Measurements from ENCODE around the gene SLC25A45.
"Not testable (repeated sequence)": the region's sequence is repeated elsewhere in the genome, so short reads cannot be mapped to it uniquely, and the experiment has no call there.

Gene SLC25A45

GRCh38 chr11:65370659-65371049 lies 11.8 kb downstream of the SLC25A45 start:
- in situ Hi-C loops (cut with MboI; ENCODE audit: low sequenced_read_pairs), result no loop called here

- in situ Hi-C loops (cut with MboI; ENCODE audit: low sequenced_read_pairs), result loop anchor here (10.0 kb wide), 1 partner anchor 148 kb away; no protein-coding TSS in a partner anchor
These were observed 16.1 kb downstream of the SLC25A45 start for GRCh38 chr11:65366340-65366773.

- in situ Hi-C loops (cut with MboI; ENCODE audit: low sequenced_read_pairs), result loop anchor here (10.0 kb wide), 1 partner anchor 151 kb away; no protein-coding TSS in a partner anchor
These were observed 18.7 kb downstream of the SLC25A45 start for GRCh38 chr11:65363770-65364169.

DNA sequence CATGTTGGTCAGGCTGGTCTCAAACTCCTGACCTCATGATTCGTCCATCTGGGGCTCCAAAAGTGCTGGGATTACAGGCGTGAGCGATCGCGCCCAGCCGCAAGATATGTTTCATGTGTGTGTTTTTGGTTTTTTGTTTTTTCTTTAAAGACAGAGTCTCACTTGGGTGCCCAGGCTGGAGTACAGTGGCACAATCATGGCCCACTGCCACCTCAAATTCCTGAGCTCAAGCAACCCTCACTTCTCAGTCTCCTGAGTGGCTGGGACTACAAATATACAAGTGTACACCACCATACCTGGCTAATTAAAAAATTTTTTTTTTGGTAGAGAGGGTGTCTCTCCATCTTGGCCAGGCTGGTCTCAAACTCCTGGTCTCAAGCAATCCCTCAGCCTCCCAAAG lies 19.5 kb downstream of the SLC25A45 start:
- in situ Hi-C loops (cut with MboI; ENCODE audit: low sequenced_read_pairs), result loop anchor here (10.0 kb wide), 1 partner anchor 152 kb away; no protein-coding TSS in a partner anchor

- in situ Hi-C loops (cut with MboI; ENCODE audit: low sequenced_read_pairs), result loop anchor here (10.0 kb wide), 1 partner anchor 152 kb away; no protein-coding TSS in a partner anchor
These were observed 20.0 kb downstream of the SLC25A45 start for GRCh38 chr11:65362320-65362931.

GRCh38 chr11:65357856-65358356 lies 24.5 kb downstream of the SLC25A45 start:
- in situ Hi-C loops (cut with MboI; ENCODE audit: low sequenced_read_pairs), result no loop called here

DNA sequence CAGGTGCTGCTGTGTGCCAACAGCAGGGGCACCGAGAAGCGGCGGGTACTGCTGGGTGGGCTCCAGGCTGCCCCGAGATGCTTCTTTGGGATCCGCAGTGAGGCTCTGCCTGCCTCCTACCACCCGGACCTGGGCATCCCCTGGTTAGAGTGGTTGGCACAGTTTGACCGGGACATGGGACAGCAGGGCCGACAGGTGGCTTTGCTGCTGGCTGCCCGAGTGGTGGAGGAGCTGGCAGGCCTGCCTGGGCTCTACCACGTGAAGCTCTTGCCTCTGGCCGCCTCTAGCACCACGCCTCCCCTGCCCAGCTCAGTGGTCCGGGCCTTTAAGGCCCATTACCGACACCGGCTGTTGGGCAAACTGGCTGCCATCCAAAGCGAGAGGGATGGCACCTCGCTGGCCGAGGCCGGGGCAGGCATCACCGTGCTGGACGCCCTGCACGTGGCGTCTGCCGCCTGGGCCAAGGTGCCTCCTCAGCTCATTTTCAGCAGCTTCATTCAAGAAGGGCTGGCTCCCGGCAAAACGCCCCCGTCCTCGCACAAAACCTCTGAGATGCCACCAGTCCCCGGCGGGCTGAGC lies 26.0 kb downstream of the SLC25A45 start:
- in situ Hi-C loops (cut with MboI; ENCODE audit: low sequenced_read_pairs), result no loop called here

DNA sequence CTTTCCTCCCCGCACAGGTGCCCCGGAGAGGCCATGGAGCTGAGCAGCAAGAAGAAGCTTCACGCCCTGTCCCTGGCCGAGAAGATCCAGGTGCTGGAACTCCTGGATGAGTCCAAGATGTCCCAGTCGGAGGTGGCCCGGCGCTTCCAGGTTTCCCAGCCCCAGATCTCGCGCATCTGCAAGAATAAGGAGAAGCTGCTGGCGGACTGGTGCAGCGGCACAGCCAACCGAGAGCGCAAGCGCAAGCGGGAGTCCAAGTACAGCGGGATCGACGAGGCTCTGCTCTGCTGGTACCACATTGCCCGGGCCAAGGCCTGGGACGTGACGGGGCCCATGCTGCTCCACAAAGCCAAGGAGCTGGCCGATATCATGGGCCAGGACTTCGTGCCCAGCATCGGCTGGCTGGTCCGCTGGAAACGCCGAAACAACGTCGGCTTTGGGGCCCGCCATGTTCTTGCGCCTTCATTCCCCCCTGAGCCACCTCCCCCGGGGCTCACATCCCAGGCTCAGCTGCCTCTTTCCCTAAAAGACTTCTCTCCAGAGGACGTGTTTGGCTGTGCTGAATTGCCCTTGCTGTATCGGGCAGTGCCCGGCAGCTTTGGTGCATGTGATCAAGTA lies 26.6 kb downstream of the SLC25A45 start:
- in situ Hi-C loops (cut with MboI; ENCODE audit: low sequenced_read_pairs), result no loop called here

GRCh38 chr11:65355013-65355775 lies 27.3 kb downstream of the SLC25A45 start:
- in situ Hi-C loops (cut with MboI; ENCODE audit: low sequenced_read_pairs), result no loop called here

DNA sequence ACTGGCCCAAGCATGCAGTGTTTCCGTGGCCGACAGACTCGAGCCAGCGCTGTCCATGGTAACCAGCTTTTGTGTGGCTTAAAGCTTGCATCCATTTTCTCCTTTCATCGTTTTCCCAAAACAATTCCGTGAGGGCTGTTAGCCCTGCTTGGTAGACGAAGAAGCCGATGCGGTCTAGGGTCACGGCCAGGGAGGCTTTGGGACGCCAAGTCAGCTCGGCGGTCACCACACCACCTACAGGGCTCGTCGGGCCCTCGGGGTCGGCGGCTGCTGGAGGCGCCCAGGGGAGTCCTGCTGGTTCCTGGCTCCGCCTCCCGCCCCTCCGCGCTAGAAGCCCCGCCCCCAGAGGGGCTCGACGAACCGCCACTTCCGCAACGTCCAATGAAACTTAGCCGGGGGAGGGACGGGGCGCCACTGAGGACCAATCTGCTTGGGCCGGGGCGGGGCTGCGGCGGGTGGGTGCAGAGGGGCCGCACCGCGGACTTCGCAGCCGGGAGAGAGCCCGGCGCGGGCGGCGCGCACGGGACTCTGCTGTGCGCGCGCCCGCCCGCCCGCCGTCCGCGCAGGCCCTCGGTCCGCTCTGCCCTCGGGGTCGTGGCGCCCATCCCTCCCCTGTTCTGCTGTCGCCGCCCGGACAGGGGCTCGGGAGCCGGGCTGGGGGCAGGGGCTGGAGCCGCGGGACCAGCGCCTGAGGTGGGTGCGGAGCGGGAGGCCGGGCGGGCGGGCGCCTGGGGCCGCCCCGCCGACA lies 28.0 kb downstream of the SLC25A45 start, which contains the start of gene TIGD3:
TSS of gene TIGD3 (plus strand) at position 487 of the 748 bp plus-strand sequence. CDS start 1,058 bp downstream, outside the sequence.
- in situ Hi-C loops (cut with MboI; ENCODE audit: low sequenced_read_pairs), result no loop called here

DNA sequence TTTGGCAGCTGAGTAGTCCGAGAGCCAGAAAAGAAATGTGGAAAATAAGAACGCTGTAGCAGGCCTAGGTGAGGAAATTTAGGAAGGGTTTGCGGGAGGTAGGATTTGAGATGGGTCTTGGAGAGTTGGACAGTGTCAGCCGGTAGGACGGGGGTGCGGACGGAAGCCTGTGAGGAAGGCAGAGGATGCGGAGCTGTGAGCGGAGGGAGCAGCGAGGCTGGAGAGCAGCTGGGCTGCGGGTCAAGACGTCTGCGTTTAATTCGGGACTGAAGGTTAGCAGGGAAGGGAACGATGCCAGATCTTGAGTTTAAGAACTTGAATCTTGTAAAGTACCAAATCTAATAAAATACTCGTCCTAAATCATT lies 28.6 kb downstream of the SLC25A45 start:
- in situ Hi-C loops (cut with MboI; ENCODE audit: low sequenced_read_pairs), result no loop called here

DNA sequence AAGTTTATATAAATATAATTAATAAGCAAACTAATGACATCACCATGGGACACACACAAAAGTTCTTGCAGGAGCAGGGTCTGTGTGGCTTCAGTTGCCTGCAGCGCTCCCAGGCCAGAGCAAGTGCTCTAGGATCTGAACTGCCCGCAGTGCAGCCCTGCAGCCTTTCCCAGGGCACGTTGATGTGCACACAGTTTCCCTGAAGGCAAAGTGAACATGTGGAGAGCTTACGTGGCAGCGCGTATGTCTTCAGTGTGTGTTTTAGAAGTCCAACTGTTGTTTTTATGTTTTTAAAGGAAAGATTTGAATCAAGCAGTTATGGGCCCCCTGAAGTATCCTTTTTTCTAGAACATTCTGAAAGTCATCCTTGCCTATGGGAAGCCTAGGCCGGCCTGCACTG lies 29.1 kb downstream of the SLC25A45 start:
- in situ Hi-C loops (cut with MboI; ENCODE audit: low sequenced_read_pairs), result no loop called here

DNA sequence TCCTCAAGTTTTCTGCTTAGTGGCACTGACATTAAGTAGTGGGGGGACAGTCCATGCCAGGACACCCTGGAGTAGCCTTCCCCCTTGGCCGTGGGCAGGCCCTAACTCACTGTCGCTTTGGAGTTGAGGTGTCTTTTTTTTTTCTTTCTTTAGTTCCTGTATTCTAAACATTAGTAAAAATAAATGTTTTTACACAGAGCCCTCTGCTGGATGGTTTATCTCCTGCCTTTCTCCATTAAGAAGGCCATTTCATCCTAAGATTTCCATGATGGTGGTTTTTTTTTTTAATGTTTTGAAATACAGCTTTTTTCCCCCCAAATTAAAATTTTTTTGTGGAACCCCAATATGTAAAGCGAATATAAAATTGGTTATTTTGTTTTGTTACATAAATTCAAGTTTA lies 29.7 kb downstream of the SLC25A45 start:
- in situ Hi-C loops (cut with MboI; ENCODE audit: low sequenced_read_pairs), result no loop called here

DNA sequence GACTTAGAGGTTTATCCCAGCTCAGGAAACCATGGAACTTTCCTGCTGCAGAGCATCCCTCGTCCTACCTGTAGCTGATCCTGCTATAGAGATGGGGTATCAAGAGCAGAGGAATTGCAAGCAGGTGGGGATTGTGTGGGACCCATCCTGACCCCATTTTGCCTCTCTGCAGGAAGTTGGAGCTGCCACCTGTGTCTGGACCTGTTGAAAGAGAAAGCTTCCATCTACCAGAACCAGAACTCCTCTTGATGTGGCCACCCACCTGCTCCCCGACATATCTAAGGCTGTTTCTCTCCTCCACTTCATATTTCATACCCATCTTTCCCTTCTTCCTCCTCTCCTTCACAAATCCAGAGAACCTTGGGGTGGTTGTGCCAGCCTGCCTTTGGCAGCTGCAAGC lies 30.9 kb downstream of the SLC25A45 start:
- in situ Hi-C loops (cut with MboI; ENCODE audit: low sequenced_read_pairs), result no loop called here

DNA sequence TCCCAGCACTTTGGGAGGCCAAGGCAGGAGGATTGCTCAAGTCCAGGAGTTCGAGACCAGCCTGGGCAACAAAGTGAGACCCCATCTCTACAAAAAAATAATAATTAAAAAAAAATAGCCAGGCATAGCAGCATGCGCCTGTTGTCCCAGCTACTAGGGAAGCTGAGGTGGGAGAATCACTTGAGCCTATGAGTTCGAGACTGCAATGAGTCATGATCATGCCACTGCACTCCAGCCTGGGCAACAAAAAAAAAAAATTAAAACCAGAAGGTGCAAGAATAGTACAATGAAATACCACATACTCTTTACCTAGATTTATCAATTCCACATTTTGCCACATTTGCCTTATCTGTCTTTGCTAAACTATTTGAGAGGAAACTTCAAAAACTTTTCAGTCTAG lies 40.6 kb downstream of the SLC25A45 start:
- in situ Hi-C loops (cut with MboI; ENCODE audit: low sequenced_read_pairs), result no loop called here

- in situ Hi-C loops (cut with MboI; ENCODE audit: low sequenced_read_pairs), result no loop called here
These were observed 42.2 kb downstream of the SLC25A45 start for GRCh38 chr11:65340226-65340625.

DNA sequence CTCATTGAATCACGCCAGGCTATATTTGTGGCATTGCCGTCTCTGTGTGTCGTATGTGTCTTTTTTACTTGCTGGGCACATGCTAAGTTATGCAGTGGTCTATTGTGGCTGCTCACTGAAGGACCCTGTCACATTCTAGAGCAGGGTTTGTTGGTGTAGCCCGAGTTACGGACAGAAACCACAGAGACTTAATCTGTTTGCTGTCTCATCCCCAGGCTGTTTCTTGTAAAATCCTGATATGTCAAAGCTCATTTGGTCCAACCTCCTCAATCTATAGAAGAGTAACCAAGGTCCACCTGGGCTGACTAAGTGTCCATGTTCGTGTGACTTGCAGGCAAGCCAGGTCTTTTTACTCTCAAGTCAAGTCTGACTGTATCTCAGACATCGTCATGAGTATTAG lies 43.8 kb downstream of the SLC25A45 start:
- in situ Hi-C loops (cut with MboI; ENCODE audit: low sequenced_read_pairs), result no loop called here

- in situ Hi-C loops (cut with MboI; ENCODE audit: low sequenced_read_pairs), result no loop called here
These were observed 47.6 kb downstream of the SLC25A45 start for GRCh38 chr11:65334696-65335295.

DNA sequence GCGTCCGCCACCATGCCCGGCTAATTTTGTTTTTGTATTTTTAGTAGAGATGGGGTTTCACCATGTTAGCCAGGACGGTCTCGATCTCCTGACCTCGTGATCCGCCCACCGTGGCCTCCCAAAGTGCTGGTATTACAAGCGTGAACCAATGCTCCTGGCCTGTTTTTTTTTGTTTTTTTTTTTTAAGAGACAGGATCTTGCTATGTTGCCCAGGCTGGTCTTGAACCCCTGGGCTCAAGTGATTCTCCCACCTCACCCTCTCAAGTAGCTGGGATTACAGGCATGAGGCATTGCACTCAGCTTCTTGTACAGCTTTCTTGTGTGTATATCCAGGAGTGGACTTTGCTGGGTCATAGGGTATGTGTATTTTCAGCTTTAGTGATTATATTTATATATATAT lies 49.9 kb downstream of the SLC25A45 start:
- in situ Hi-C loops (cut with MboI; ENCODE audit: low sequenced_read_pairs), result not testable (repeated sequence)

GRCh38 chr11:65330544-65330943 lies 51.9 kb downstream of the SLC25A45 start:
- in situ Hi-C loops (cut with MboI; ENCODE audit: low sequenced_read_pairs), result no loop called here
